Measurements from ENCODE around the gene SLC24A5. TPM values are rescaled to one million over a fixed set of nuclear protein-coding genes. Genes with fewer than 3 reads are reported as not detected.

SLC24A5 gene
- total RNA-seq, 1 experiment from 2014 or later: not detected

DNA sequence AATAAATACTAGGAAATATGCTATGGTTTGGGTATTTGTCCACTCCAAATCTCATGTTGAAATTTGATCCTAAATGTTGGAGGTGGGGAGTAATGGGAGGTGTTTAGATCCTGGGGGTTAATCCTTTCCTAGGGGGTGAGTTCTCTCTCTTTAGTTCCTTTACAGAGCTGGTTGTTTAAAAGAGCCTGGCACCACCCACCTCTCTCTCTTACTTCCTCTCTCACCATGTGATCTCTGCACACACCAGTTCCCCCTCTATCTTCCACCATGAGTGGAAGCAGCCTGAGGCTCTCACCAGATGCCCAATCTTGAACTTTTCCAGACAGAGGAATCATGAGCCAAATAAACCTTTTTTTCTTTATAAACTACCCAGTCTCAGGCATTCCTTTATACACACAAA is 10.5 kb downstream of the SLC24A5 start:
- Histone ChIP-seq H2AK5ac (ENCODE audit: insufficient read length, low read length) (no peak overlapping the region), H3K4ac (ENCODE audit: low read depth, low read length) (no peak overlapping the region), H3K79me2 (ENCODE audit: insufficient read depth, low read length) (no peaks in the 10 kb centered on the region), H2BK120ac (ENCODE audit: low read depth, low read length, poor library complexity, severe bottlenecking) (no peak overlapping the region), H2AFZ (ENCODE audit: low read length) (no peak overlapping the region), H3K23me2 (ENCODE audit: insufficient read length, low read depth, low read length, poor library complexity, severe bottlenecking) (no peaks in the 10 kb centered on the region), H3K9ac (ENCODE audit: extremely low read depth, insufficient read length, low read length) (no peak overlapping the region), H3K4me2 (ENCODE audit: insufficient read depth, insufficient read length, low read length) (no peak overlapping the region), H3T11ph (ENCODE audit: low read length) (no peak overlapping the region), H4K5ac (ENCODE audit: insufficient read length, low read depth, low read length) (no peak overlapping the region), H3K4me1 (ENCODE audit: insufficient read depth, low read length) (no peaks in the 10 kb centered on the region; the same call in 1 of the 2 replicates), H4K91ac (ENCODE audit: insufficient read length, low read depth, low read length) (no peak overlapping the region), H3K14ac (ENCODE audit: insufficient read depth, low read length) (no peak overlapping the region), H3K9me3 (ENCODE audit: control insufficient read depth, low read depth, low read length) (no peaks in the 10 kb centered on the region), H2BK15ac (ENCODE audit: low read depth, low read length) (no peak overlapping the region), H3K27me3 (ENCODE audit: insufficient read depth, low read length) (no peaks in the 10 kb centered on the region), H3K79me1 (ENCODE audit: insufficient read depth, low read depth, low read length, poor library complexity, severe bottlenecking) (no peaks in the 10 kb centered on the region), H4K20me1 (ENCODE audit: control insufficient read depth, insufficient read depth, insufficient read length) (no peaks in the 10 kb centered on the region), H4K8ac (replicated peaks; ENCODE audit: insufficient read length, low read depth, low read length) (no peak overlapping the region), H3K23ac (ENCODE audit: insufficient read length, low read depth, low read length) (no peak overlapping the region), H2BK12ac (ENCODE audit: insufficient read length, low read depth, low read length) (no peak overlapping the region), H3K18ac (ENCODE audit: insufficient read length, low read depth, low read length) (no peak overlapping the region), H2BK5ac (ENCODE audit: insufficient read length, low read length) (no peak overlapping the region), H3K56ac (ENCODE audit: insufficient read length, low read depth, low read length) (no peak overlapping the region), H2BK20ac (ENCODE audit: low read depth, low read length, poor library complexity, severe bottlenecking) (no peak overlapping the region), H3K27ac (ENCODE audit: insufficient read length, low read depth, low read length) (no peak overlapping the region)
- no peaks in the 10 kb centered on the region for H3K27me3 Mint-ChIP-seq (ENCODE audit: low read depth)
- H3K36me3 Mint-ChIP-seq (ENCODE audit: insufficient read depth in 1 of 3, low read depth in 3 of 3): no peaks in the 10 kb centered on the region
- H3K4me1 Mint-ChIP-seq: peaks cover 12 to 16% of the 10 kb centered on the region in 2 experiments
- DNase-seq: no peak
- TF ChIP-seq, protein P1, sequence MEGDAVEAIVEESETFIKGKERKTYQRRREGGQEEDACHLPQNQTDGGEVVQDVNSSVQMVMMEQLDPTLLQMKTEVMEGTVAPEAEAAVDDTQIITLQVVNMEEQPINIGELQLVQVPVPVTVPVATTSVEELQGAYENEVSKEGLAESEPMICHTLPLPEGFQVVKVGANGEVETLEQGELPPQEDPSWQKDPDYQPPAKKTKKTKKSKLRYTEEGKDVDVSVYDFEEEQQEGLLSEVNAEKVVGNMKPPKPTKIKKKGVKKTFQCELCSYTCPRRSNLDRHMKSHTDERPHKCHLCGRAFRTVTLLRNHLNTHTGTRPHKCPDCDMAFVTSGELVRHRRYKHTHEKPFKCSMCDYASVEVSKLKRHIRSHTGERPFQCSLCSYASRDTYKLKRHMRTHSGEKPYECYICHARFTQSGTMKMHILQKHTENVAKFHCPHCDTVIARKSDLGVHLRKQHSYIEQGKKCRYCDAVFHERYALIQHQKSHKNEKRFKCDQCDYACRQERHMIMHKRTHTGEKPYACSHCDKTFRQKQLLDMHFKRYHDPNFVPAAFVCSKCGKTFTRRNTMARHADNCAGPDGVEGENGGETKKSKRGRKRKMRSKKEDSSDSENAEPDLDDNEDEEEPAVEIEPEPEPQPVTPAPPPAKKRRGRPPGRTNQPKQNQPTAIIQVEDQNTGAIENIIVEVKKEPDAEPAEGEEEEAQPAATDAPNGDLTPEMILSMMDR (conservative IDR thresholded peaks at IDR 0.05): no peak
- H3K4me3 Mint-ChIP-seq: no peak overlapping the region
- H3K27ac Mint-ChIP-seq: peak overlapping the region in 2 of 3 experiments; percentile 55 to 58; a peak in 1 of 7 replicates
- H3K9me3 Mint-ChIP-seq: no peaks in the 10 kb centered on the region
